Bronchial epithelial cell (primary cell): ENCODE results near the gene HAGH. TPM values are rescaled to one million over a fixed set of nuclear protein-coding genes. Genes with fewer than 3 reads are reported as not detected.

Experiments
- DNase-seq: peaks from one replicate; pipeline ENCODE4 v3.0.0-alpha.2; 2010; ENCODE audit warnings: low read depth
- FAIRE-seq: peaks from 2 replicates; lab custom pipeline; 2011; peaks lifted over from hg19 to GRCh38; lab: Jason Lieb, UNC
- H3K27me3 ChIP-seq: 2 replicates; pipeline ENCODE4 v1.5.1; 2011; ENCODE audit warnings: low read length; ENCODE audit not compliant: control insufficient read depth, insufficient read depth
- H3K36me3 ChIP-seq: 2 replicates; pipeline ENCODE4 v1.5.1; 2011; ENCODE audit warnings: low read length; ENCODE audit not compliant: control insufficient read depth, insufficient read depth
- H3K4me3 ChIP-seq: 2 replicates; pipeline ENCODE4 v1.5.1; 2011; ENCODE audit warnings: mild to moderate bottlenecking, low read depth, low read length, control low read depth
- total RNA-seq: library from RNA; depleted of rRNA; stranded (reverse); fragments of >200 nt; gene quantifications from 2 replicates; pipeline ENCODE4 v1.2.1, GENCODE V29; 2014
- TF ChIP-seq, protein P1 (sequence below): IDR thresholded peaks from 2 replicates; pipeline ENCODE4 v1.5.1; 2011; ENCODE audit warnings: mild to moderate bottlenecking, moderate library complexity, low read length, control low read depth, inconsistent platforms; ENCODE audit not compliant: insufficient read depth, severe bottlenecking

The HAGH gene
- total RNA-seq, 1 donor from 2014 or later: 60.0 TPM

DNA sequence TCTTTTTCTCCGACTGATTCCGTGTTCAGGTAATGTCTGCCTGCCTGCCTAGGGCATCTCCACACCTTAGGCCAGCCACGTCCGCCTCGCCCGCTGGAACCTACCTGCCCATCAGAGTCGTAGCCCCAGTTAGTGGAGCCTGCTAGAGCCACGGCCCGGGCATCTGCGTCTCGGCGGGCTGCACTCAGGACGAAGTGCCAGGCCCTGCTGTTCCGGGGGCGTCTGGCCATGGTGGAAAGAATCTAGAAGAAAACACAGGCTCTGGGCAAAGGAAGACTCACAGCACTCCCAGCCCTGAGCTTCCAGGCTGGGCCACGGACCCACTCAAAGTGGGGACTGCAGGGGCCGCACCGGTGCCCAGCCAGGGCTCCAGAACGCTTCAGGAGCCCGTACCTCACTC is 45.4 kb downstream of the HAGH start:
- FAIRE-seq (no peak), DNase-seq (no peak)
- H3K27me3 ChIP-seq: no peaks in the 10 kb centered on the region
- TF ChIP-seq, protein P1, sequence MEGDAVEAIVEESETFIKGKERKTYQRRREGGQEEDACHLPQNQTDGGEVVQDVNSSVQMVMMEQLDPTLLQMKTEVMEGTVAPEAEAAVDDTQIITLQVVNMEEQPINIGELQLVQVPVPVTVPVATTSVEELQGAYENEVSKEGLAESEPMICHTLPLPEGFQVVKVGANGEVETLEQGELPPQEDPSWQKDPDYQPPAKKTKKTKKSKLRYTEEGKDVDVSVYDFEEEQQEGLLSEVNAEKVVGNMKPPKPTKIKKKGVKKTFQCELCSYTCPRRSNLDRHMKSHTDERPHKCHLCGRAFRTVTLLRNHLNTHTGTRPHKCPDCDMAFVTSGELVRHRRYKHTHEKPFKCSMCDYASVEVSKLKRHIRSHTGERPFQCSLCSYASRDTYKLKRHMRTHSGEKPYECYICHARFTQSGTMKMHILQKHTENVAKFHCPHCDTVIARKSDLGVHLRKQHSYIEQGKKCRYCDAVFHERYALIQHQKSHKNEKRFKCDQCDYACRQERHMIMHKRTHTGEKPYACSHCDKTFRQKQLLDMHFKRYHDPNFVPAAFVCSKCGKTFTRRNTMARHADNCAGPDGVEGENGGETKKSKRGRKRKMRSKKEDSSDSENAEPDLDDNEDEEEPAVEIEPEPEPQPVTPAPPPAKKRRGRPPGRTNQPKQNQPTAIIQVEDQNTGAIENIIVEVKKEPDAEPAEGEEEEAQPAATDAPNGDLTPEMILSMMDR: no peak
- peak overlapping the region; percentile 63 for H3K4me3 ChIP-seq
- H3K36me3 ChIP-seq: peaks cover 17% of the 10 kb centered on the region

DNA sequence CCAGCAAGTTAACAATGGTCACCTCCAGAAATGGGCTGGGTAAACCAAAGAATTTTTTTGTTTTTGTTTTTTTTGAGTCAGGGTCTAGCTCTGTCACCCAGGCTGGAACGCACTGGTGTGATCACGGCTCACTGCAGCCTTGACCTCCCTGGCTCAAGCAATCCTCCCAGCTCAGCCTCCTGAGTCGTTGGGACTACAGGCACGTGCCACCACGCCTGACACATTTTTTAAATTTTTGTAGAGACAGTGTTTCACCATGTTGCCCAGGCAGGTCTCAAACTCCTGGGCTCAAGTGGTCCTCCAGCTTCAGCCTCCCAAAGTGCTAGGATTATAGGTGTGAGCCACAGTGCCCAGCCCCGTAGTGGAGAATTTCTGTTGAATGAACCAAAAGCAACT is 46.0 kb downstream of the HAGH start:
- no peak overlapping the region for H3K4me3 ChIP-seq
- no peak for FAIRE-seq
- H3K27me3 ChIP-seq: no peaks in the 10 kb centered on the region
- H3K36me3 ChIP-seq: peaks cover 21% of the 10 kb centered on the region
- DNase-seq: no peak
- TF ChIP-seq, protein P1: no peak

- no peak overlapping the region for H3K4me3 ChIP-seq
- TF ChIP-seq, protein P1: no peak
- H3K36me3 ChIP-seq: peaks cover 23% of the 10 kb centered on the region
- FAIRE-seq: no peak
- H3K27me3 ChIP-seq: no peaks in the 10 kb centered on the region
- DNase-seq: no peak
Observed at GRCh38 chr16:1779741-1780676, 46.6 kb downstream of the HAGH start.

DNA sequence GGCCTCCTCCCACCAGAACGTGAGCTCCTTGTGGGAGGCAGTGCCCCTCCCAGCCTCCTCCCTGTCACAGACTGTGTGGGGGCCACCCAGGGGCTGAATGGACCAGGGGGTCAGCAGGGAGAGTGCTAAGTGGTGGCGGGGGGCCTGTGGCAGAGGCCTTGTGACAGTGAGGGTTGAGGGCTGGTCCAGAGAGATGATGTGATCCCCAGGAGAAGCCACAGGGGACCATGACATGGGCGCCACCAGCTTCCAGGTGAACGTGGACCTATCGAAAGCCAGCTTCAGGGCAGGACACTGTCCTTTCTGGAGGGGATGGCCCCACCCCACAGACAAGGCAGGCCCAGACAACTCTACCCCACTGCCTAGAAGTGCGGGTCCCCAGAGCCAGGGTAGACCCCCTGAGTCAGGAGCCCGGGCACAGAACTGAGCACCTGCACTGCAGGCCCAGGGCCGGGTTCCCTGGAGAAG is 47.4 kb downstream of the HAGH start:
- TF ChIP-seq, protein P1: no peak
- no peaks in the 10 kb centered on the region for H3K27me3 ChIP-seq
- FAIRE-seq: no peak
- H3K36me3 ChIP-seq: peaks cover 24% of the 10 kb centered on the region
- H3K4me3 ChIP-seq: no peak overlapping the region
- DNase-seq: no peak

DNA sequence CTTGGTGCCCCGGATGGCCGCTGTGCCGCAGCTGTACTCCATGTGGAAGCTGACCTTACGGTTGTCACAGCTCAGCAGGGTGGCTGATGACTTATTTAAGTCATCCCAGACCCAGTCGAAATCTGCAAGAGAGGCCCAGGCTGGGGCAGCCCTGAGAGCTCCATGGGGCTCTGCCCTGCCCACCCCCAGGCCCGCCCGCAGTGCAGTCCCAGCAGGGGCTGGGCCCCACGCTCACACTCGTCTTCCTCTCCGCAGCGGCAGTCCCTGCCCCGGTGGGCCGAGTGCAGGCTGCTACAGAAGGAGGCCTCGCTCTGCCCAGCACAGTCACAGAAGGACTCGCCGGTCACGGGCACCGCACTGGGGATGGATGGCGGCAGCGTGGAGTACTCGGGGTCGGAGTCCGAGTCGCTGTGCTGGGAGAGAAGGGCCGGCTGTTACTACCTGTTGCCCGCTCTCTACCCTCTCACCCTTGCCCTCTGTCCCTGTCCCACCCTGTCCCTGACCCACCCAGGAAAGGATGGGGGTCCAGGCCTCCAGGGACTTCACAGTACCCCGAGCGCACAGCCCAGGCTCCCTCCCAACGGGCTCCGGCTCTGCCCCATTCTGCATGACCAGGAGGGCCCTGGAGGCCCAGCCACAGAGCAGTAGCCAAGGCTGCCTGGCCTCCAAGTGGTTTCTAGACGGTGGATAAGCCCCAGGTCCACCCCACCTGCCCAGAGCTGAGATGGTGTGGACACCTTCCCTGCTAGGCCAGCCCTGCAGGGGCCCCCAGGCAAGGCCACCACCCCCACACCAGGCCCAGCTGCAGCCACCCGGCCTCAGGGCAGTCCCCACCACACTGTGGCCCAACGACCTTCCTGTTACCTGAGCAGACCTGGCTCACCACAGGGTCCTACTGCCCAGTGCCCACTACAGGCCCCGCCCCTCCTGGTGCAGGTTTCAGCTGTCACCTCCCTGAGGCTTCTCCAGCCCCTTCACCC is 48.1 kb downstream of the HAGH start:
- Histone ChIP-seq H3K36me3 (peaks cover 24% of the 10 kb centered on the region), H3K27me3 (no peaks in the 10 kb centered on the region), H3K4me3 (no peak overlapping the region)
- no peak for DNase-seq
- TF ChIP-seq, protein P1: no peak
- FAIRE-seq: no peak
